K562 (cell line): ENCODE results near the gene FGF21. TPM values are rescaled to one million over a fixed set of nuclear protein-coding genes. Genes with fewer than 3 reads are reported as not detected.

ENCODE experiments used
- ADNP ChIP-seq: fragments of 200-800 bp; sonication (Bioruptor generic); IDR thresholded peaks from 2 replicates; pipeline ENCODE4 v1.6.1; 2016; ENCODE audit warnings: missing genetic modification characterization, missing compliant biosample characterization
- ARNT ChIP-seq, 2 experiments: fragments of 450-650 bp; IDR thresholded peaks; 2 replicates each; pipeline ENCODE4 v1.6.1; 2016; ENCODE audit warnings: mild to moderate bottlenecking in 1 of 2
- E2F6 ChIP-seq, 2 experiments: IDR thresholded peaks; 2 replicates each; pipeline ENCODE4 v1.6.1; 2011; ENCODE audit warnings: borderline replicate concordance in 1 of 2, control low read depth in 1 of 2, low read depth in 1 of 2, low read length in 1 of 2, mild to moderate bottlenecking in 1 of 2, mixed read lengths in 1 of 2, moderate library complexity in 1 of 2; ENCODE audit not compliant: insufficient read depth in 1 of 2, insufficient read length in 1 of 2, poor library complexity in 1 of 2, severe bottlenecking in 1 of 2; ENCODE audit errors: extremely low read depth in 1 of 2
- GABPB1 ChIP-seq: sonication (generic); formaldehyde crosslinking; IDR thresholded peaks from 2 replicates; pipeline ENCODE4 v1.8.0; 2022; ENCODE audit warnings: mild to moderate bottlenecking, missing genetic modification reagents
- HMG20B ChIP-seq: fragments of 250-450 bp; sonication (Bioruptor Pico); IDR thresholded peaks from 2 replicates; pipeline ENCODE4 v1.5.0; 2021; ENCODE audit warnings: mild to moderate bottlenecking
- HOXB6 ChIP-seq: fragments of 250-450 bp; sonication (Bioruptor Pico); IDR thresholded peaks from 2 replicates; pipeline ENCODE4 v1.5.1; 2022; ENCODE audit warnings: mild to moderate bottlenecking, borderline replicate concordance
- ILK ChIP-seq: fragments of 450-650 bp; IDR thresholded peaks from 2 replicates; pipeline ENCODE4 v1.6.1; 2016; ENCODE audit warnings: missing genetic modification characterization, low read depth, mild to moderate bottlenecking, missing compliant biosample characterization, moderate library complexity, borderline replicate concordance
- KAT7 ChIP-seq: sonication (generic); formaldehyde crosslinking; IDR thresholded peaks from 2 replicates; pipeline ENCODE4 v1.8.0; 2022; ENCODE audit warnings: missing genetic modification reagents, mild to moderate bottlenecking, borderline replicate concordance
- KDM5B ChIP-seq: fragments of 200-600 bp; sonication (generic); IDR thresholded peaks from 2 replicates; pipeline ENCODE4 v1.6.1; 2012; ENCODE audit warnings: low read depth, mild to moderate bottlenecking, moderate library complexity, low read length, control low read depth, inconsistent platforms; ENCODE audit not compliant: insufficient replicate concordance
- MXI1 ChIP-seq: IDR thresholded peaks from 2 replicates; pipeline ENCODE4 v1.6.1; 2011; ENCODE audit warnings: low read depth, mild to moderate bottlenecking, improper control_type of control experiment, low read length
- POLR2A ChIP-seq: fragments of 450-650 bp; conservative IDR thresholded peaks from 2 replicates; pipeline ENCODE4 v1.6.1; 2016
- RBM15 ChIP-seq: fragments of 200-400 bp; formaldehyde crosslinking; IDR thresholded peaks from 2 replicates; pipeline ENCODE4 v1.6.1; 2018; ENCODE audit warnings: mild to moderate bottlenecking, low read length, moderate library complexity; ENCODE audit not compliant: insufficient read depth
- SMAD1 ChIP-seq: fragments of 150-350 bp; IDR thresholded peaks from 2 replicates; pipeline ENCODE4 v1.6.1; 2014; ENCODE audit warnings: low read length, low read depth; ENCODE audit not compliant: partially characterized antibody
- SMAD3 ChIP-seq: fragments of 450-650 bp; formaldehyde crosslinking; conservative IDR thresholded peaks from 2 replicates; pipeline ENCODE4 v1.4.0; 2020; ENCODE audit warnings: mild to moderate bottlenecking
- SP2 ChIP-seq: IDR thresholded peaks from 2 replicates; pipeline ENCODE4 v1.6.1; 2011; ENCODE audit warnings: mild to moderate bottlenecking, low read depth, low read length, moderate library complexity; ENCODE audit not compliant: poor library complexity, severe bottlenecking; ENCODE audit errors: extremely low read depth
- SREBF1 ChIP-seq: fragments of 150-350 bp; IDR thresholded peaks from 2 replicates; pipeline ENCODE4 v1.6.1; 2014; ENCODE audit warnings: antibody characterized with exemption, low read depth, low read length, borderline replicate concordance
- TCF7 ChIP-seq: sonication (generic); IDR thresholded peaks from 2 replicates; pipeline ENCODE4 v1.6.1; 2016; ENCODE audit warnings: antibody characterized with exemption, borderline replicate concordance
- ZC3H11A ChIP-seq: IDR thresholded peaks from 2 replicates; pipeline ENCODE4 v1.6.1; 2012; ENCODE audit warnings: low read depth, low read length, improper control_type of control experiment
- ZNF174 ChIP-seq: fragments of 250-450 bp; sonication (Bioruptor Pico); IDR thresholded peaks from 2 replicates; pipeline ENCODE4 v1.4.0; 2020; ENCODE audit warnings: mild to moderate bottlenecking
- ZNF232 ChIP-seq: sonication (generic); formaldehyde crosslinking; IDR thresholded peaks from 2 replicates; pipeline ENCODE4 v1.8.0; 2022; ENCODE audit warnings: mild to moderate bottlenecking, missing genetic modification reagents
- ZNF551 ChIP-seq: fragments of 250-450 bp; sonication (Bioruptor Pico); IDR thresholded peaks from 2 replicates; pipeline ENCODE4 v1.5.0; 2021; ENCODE audit warnings: mild to moderate bottlenecking, moderate library complexity
- ZZZ3 ChIP-seq: fragments of 450-650 bp; IDR thresholded peaks from 2 replicates; pipeline ENCODE4 v1.6.1; 2016; ENCODE audit warnings: antibody characterized with exemption, mild to moderate bottlenecking, moderate library complexity
- polyA plus RNA-seq, 8 experiments: library from polyadenylated mRNA; depleted of rRNA in 4 of 8; stranded (reverse) in 5 of 8; unstranded in 3 of 8; fragments of >200 nt; fragmentation: Nextera tagmentation in 2 of 8; fragmentation: Illumina TruSeq in 1 of 8; extraction: Ambion mirVana in 2 of 8; extraction: Trizol in 1 of 8; gene quantifications; 2 replicates each; pipeline versions ENCODE4 v1.2.1 to v1.2.3, GENCODE V29; 2011 to 2014; ENCODE audit warnings: inconsistent platforms in 1 of 8, missing spikeins in 1 of 8
- total RNA-seq, 7 experiments: library from RNA; depleted of rRNA in 6 of 7; stranded (reverse); fragments of >200 nt in 6 of 7; fragmentation: Illumina TruSeq in 2 of 7; extraction: Trizol in 2 of 7; gene quantifications; 2 replicates each; pipeline versions ENCODE4 v1.2.1 to v1.2.3, GENCODE V29; 2011 to 2021; ENCODE audit warnings: low replicate concordance in 1 of 7
- TF ChIP-seq, protein P1 (sequence below): sonication (generic); formaldehyde crosslinking; IDR thresholded peaks from 2 replicates; pipeline ENCODE4 v1.8.0; 2022; ENCODE audit warnings: missing genetic modification reagents, mild to moderate bottlenecking, moderate library complexity, borderline replicate concordance
- TF ChIP-seq, protein P2 (sequence below), 2 experiments: fragments of 450-650 bp; conservative IDR thresholded peaks; 2 replicates each; pipeline ENCODE4 v1.6.1; 2017; ENCODE audit warnings: mild to moderate bottlenecking in 2 of 2, moderate library complexity in 2 of 2
- TF ChIP-seq, protein P3 (sequence below): fragments of 250-450 bp; sonication (Bioruptor Pico); IDR thresholded peaks from 2 replicates; pipeline ENCODE4 v1.6.1; 2021; ENCODE audit warnings: mild to moderate bottlenecking

The FGF21 gene
- total and polyA plus RNA-seq, 9 of the 15 experiments (the other 6 are each of a cell fraction or from before 2014, with no cell fraction given): 0.04 to 0.77 (median 0.09) TPM; not detected in 6

GRCh38 chr19:48780631-48781391, 25.5 kb downstream of the FGF21 start (continued):
- no peak for TF ChIP-seq RBM15
- no peak for TF ChIP-seq ZNF232
- TF ChIP-seq ADNP (tag): peak; percentile 69; the same call in 1 of the 2 replicates
- TF ChIP-seq E2F6 (IDR thresholded peaks at IDR 0.05; ENCODE audit: borderline replicate concordance in 1 of 2, extremely low read depth in 1 of 2, insufficient read depth in 1 of 2, insufficient read length in 1 of 2, low read depth in 1 of 2, low read length in 1 of 2, poor library complexity in 1 of 2, severe bottlenecking in 1 of 2): peak; percentile 50 to 77
- TF ChIP-seq, protein P1, sequence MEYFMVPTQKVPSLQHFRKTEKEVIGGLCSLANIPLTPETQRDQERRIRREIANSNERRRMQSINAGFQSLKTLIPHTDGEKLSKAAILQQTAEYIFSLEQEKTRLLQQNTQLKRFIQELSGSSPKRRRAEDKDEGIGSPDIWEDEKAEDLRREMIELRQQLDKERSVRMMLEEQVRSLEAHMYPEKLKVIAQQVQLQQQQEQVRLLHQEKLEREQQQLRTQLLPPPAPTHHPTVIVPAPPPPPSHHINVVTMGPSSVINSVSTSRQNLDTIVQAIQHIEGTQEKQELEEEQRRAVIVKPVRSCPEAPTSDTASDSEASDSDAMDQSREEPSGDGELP (CRISPR knock-in tag): peak; percentile 65; the same call in 1 of the 2 replicates
- TF ChIP-seq ZZZ3: no peak
- peak; percentile 48 for TF ChIP-seq POLR2A
- TF ChIP-seq SREBF1: no peak
- TF ChIP-seq HOXB6 (CRISPR knock-in tag): no peak
- TF ChIP-seq ZNF551: no peak
- TF ChIP-seq KDM5B: peak; percentile 44
- no peak for TF ChIP-seq ZNF174 (CRISPR knock-in tag)
- TF ChIP-seq ZC3H11A: no peak
- no peak for TF ChIP-seq SMAD1
- no peak for TF ChIP-seq SMAD3 (CRISPR knock-in tag)
- TF ChIP-seq, protein P2, sequence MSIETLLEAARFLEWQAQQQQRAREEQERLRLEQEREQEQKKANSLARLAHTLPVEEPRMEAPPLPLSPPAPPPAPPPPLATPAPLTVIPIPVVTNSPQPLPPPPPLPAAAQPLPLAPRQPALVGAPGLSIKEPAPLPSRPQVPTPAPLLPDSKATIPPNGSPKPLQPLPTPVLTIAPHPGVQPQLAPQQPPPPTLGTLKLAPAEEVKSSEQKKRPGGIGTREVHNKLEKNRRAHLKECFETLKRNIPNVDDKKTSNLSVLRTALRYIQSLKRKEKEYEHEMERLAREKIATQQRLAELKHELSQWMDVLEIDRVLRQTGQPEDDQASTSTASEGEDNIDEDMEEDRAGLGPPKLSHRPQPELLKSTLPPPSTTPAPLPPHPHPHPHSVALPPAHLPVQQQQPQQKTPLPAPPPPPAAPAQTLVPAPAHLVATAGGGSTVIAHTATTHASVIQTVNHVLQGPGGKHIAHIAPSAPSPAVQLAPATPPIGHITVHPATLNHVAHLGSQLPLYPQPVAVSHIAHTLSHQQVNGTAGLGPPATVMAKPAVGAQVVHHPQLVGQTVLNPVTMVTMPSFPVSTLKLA (conservative IDR thresholded peaks at IDR 0.05): peak; percentile 62 to 83
- TF ChIP-seq ILK (tag): no peak
- peak; percentile 87; the same call in 1 of the 2 replicates for TF ChIP-seq KAT7 (CRISPR knock-in tag)
- TF ChIP-seq TCF7: peak; percentile 80; the same call in 1 of the 2 replicates
- no peak for TF ChIP-seq HMG20B (CRISPR knock-in tag)
- peak; percentile 39; the same call in 1 of the 2 replicates for TF ChIP-seq GABPB1 (CRISPR knock-in tag)
- TF ChIP-seq, protein P3, sequence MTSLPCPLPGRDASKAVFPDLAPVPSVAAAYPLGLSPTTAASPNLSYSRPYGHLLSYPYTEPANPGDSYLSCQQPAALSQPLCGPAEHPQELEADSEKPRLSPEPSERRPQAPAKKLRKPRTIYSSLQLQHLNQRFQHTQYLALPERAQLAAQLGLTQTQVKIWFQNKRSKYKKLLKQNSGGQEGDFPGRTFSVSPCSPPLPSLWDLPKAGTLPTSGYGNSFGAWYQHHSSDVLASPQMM (CRISPR knock-in tag): no peak
- TF ChIP-seq ARNT (IDR thresholded peaks at IDR 0.05): peak in 1 of 2 experiments; percentile 34; a peak in 1 of 4 replicates
- no peak for TF ChIP-seq MXI1
- no peak for TF ChIP-seq SP2
